ENCODE results near the gene SPPL2C. TPM values are rescaled to one million over a fixed set of nuclear protein-coding genes. Genes with fewer than 3 reads are reported as not detected.

The SPPL2C gene
- total and polyA plus RNA-seq, 2 of the 8 experiments (the other 6 are each of a cell fraction or from before 2014, with no cell fraction given), result not detected

DNA sequence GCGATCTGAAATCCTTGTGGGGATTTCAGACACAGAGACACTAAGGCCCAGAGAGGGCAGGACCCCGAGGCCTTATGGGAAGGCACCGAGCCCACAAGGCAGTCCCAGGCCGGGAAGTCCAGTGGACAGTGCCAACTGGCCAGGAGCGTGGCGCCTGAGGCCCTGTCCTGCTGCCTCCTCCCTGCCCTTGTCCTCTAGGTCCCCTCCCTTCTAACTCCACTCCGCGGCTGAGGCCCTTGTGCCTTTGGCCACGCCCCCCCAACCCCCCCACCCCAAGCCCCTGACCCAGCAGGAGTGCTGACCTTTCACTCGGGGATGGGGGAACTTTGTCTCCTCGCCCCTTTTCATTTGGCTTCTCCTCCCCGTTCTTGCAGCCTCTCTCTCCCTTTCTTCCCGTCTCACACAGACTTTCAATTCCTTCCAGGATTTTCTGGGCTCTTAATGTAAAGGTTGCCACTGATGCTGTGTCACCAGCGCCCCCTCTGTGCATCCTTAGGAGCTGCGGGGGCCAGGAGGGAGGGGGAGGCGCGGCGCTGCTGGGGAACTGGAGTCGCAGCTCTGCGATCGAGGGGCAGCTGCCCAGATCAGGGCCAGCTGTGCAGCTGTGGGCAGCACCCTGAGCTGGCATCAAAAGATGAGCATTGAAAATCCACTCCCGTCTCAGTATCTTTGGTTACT, 31.5 kb upstream of the SPPL2C start:
- Histone ChIP-seq H3K9me3 (ENCODE audit: insufficient read depth in 2 of 2, low read depth in 1 of 2, low read length in 1 of 2) (no peaks in the 10 kb centered on the region), H2BK120ac (replicated peaks; ENCODE audit: low read depth, low read length) (no peak overlapping the region)
- CTCF ChIA-PET (ENCODE audit: partially characterized antibody), result interaction anchor here (0.6 to 2.7 kb wide), 38 partner anchors 8 to 246 kb away, joined by 3 to 28 read pairs (median 4); partner anchors contain the start of genes CRHR1 and SPPL2C

More for the DNA sequence above, 31.5 kb upstream of the SPPL2C start:
- TF ChIP-seq RAD21 (IDR thresholded peaks at IDR 0.05 in 1 of 2, conservative IDR thresholded peaks at IDR 0.05 in 1 of 2; ENCODE audit: low read depth in 2 of 2, low read length in 2 of 2), result peak; percentile 70 to 83
- 0 out of 2 replicates have a peak, but pooled peaks have one; percentile 10 for TF ChIP-seq POU5F1 (IDR thresholded peaks at IDR 0.05; ENCODE audit: low read depth, low read length)
- TF ChIP-seq SP1 (IDR thresholded peaks at IDR 0.05; ENCODE audit: low read depth, low read length), result 0 out of 2 replicates have a peak, but pooled peaks have one; percentile 11
- TF ChIP-seq, protein P1, sequence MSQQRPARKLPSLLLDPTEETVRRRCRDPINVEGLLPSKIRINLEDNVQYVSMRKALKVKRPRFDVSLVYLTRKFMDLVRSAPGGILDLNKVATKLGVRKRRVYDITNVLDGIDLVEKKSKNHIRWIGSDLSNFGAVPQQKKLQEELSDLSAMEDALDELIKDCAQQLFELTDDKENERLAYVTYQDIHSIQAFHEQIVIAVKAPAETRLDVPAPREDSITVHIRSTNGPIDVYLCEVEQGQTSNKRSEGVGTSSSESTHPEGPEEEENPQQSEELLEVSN (IDR thresholded peaks at IDR 0.05), result no peak
- TF ChIP-seq, protein P2, sequence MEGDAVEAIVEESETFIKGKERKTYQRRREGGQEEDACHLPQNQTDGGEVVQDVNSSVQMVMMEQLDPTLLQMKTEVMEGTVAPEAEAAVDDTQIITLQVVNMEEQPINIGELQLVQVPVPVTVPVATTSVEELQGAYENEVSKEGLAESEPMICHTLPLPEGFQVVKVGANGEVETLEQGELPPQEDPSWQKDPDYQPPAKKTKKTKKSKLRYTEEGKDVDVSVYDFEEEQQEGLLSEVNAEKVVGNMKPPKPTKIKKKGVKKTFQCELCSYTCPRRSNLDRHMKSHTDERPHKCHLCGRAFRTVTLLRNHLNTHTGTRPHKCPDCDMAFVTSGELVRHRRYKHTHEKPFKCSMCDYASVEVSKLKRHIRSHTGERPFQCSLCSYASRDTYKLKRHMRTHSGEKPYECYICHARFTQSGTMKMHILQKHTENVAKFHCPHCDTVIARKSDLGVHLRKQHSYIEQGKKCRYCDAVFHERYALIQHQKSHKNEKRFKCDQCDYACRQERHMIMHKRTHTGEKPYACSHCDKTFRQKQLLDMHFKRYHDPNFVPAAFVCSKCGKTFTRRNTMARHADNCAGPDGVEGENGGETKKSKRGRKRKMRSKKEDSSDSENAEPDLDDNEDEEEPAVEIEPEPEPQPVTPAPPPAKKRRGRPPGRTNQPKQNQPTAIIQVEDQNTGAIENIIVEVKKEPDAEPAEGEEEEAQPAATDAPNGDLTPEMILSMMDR (IDR thresholded peaks at IDR 0.05; ENCODE audit: control extremely low read depth in 1 of 3, insufficient read depth in 1 of 3, low read depth in 1 of 3, low read length in 3 of 3), result peak; percentile 81 to 89 (median 82)
- TF ChIP-seq HDAC2 (IDR thresholded peaks at IDR 0.05; ENCODE audit: borderline replicate concordance in 1 of 2, low read depth in 2 of 2, low read length in 2 of 2), result no peak
- Histone ChIP-seq H2BK5ac (ENCODE audit: low read depth, low read length) (peak overlapping the region; percentile 52; the same call in 1 of the 2 replicates), H4K20me1 (replicated peaks in 1 of 2; ENCODE audit: control insufficient read depth in 1 of 2, insufficient read depth in 2 of 2, low read length in 2 of 2) (no peaks in the 10 kb centered on the region), H2AFZ (ENCODE audit: low read length) (no peak overlapping the region), H2AK5ac (ENCODE audit: low read depth, low read length) (no peak overlapping the region), H3K4me1 (replicated peaks in 1 of 4; ENCODE audit: control insufficient read depth in 3 of 4, insufficient read depth in 4 of 4, low read length in 3 of 4) (peaks cover 0 to 3% (median 0%) of the 10 kb centered on the region in 4 experiments; a peak in 1 of 7 replicates), H3K18ac (ENCODE audit: extremely low read depth, low read length) (peak overlapping the region; percentile 65; the same call in 1 of the 2 replicates), H3K79me2 (ENCODE audit: control insufficient read depth in 1 of 2, insufficient read depth in 2 of 2, low read length in 2 of 2) (no peaks in the 10 kb centered on the region), H3K4me3 (ENCODE audit: extremely low read depth in 1 of 4, insufficient read depth in 2 of 4, low read depth in 3 of 4, low read length in 4 of 4) (peak overlapping the region in 2 of 4 experiments; percentile 13 to 14; a peak in 1 of 8 replicates), H3K36me3 (ENCODE audit: control insufficient read depth in 2 of 4, insufficient read depth in 4 of 4, low read length in 3 of 4) (no peaks in the 10 kb centered on the region), H3K27me3 (replicated peaks in 1 of 4; ENCODE audit: control insufficient read depth in 3 of 4, extremely low read depth in 1 of 4, insufficient read depth in 3 of 4, low read length in 3 of 4) (no peaks in the 10 kb centered on the region), H2BK15ac (ENCODE audit: low read length) (peak overlapping the region; percentile 46; the same call in 1 of the 2 replicates), H3K23me2 (ENCODE audit: low read depth, low read length) (no peaks in the 10 kb centered on the region), H2BK20ac (ENCODE audit: low read length) (no peak overlapping the region), H4K8ac (ENCODE audit: extremely low read depth, insufficient read depth, low read length) (no peak overlapping the region), H3K14ac (ENCODE audit: insufficient read length) (no peak overlapping the region), H3K9ac (replicated peaks in 1 of 4; ENCODE audit: extremely low read depth in 1 of 4, low read depth in 3 of 4, low read length in 3 of 4) (no peak overlapping the region; a peak in 1 of 7 replicates), H3K4me2 (ENCODE audit: insufficient read depth in 1 of 2, low read depth in 2 of 2, low read length in 2 of 2) (peak overlapping the region; percentile 6 to 53; a peak in 2 of 4 replicates), H2BK12ac (ENCODE audit: low read depth, low read length) (peak overlapping the region; percentile 50; the same call in 1 of the 2 replicates), H4K5ac (ENCODE audit: insufficient read length, low read depth, low read length) (no peak overlapping the region), H3K79me1 (ENCODE audit: low read depth, low read length) (no peaks in the 10 kb centered on the region), H3K56ac (replicated peaks; ENCODE audit: insufficient read length, low read depth, low read length) (no peak overlapping the region), H3K4ac (replicated peaks; ENCODE audit: insufficient read length, low read depth, low read length) (no peak overlapping the region), H3K27ac (ENCODE audit: low read depth, low read length) (no peak overlapping the region), H4K91ac (replicated peaks; ENCODE audit: insufficient read length, low read length) (no peak overlapping the region), H3K23ac (ENCODE audit: insufficient read length) (no peak overlapping the region)
- no peak for FAIRE-seq
- 29% methylated on average over 20 of the region's 22 CpGs; no CpG with 5 or more reads in 1 of the 2 experiments for WGBS, 2 experiments (ENCODE audit: extremely low coverage in 1 of 2, insufficient coverage in 1 of 2, insufficient read length in 1 of 2, insufficient replicate concordance in 2 of 2, low coverage in 1 of 2, low lambda C conversion rate in 2 of 2, missing lambda C conversion rate in 1 of 2)
- DNase-seq (ENCODE audit: low read depth in 1 of 2, low spot score in 2 of 2), result peak; percentile 43 to 80
- POLR2A ChIA-PET (ENCODE audit: partially characterized antibody), result interaction anchor here (1.0 kb wide), 1 partner anchor 30 kb away, joined by 3 read pairs; no protein-coding TSS in a partner anchor

Measured in H1 (cell line).